H1 (cell line): ENCODE measurements around the gene SLIT3. TPM values are rescaled to one million over a fixed set of nuclear protein-coding genes. Genes with fewer than 3 reads are reported as not detected.

Source experiments
- BACH1 ChIP-seq: IDR thresholded peaks from 2 replicates; pipeline ENCODE4 v1.6.1; 2012; ENCODE audit warnings: low read length, improper control_type of control experiment
- CHD7 ChIP-seq: fragments of 300-600 bp; sonication (generic); IDR thresholded peaks from 2 replicates; pipeline ENCODE4 v1.7.1; 2012; ENCODE audit warnings: low read length, moderate library complexity, mild to moderate bottlenecking, inconsistent platforms; ENCODE audit not compliant: insufficient replicate concordance
- HDAC2 ChIP-seq, 2 experiments: fragments of 300-600 bp in 1 of 2; sonication (generic) in 1 of 2; IDR thresholded peaks; 2 replicates each; pipeline ENCODE4 v1.6.1; 2011 to 2012; ENCODE audit warnings: low read depth in 2 of 2, low read length in 2 of 2, mild to moderate bottlenecking in 2 of 2, moderate library complexity in 2 of 2, borderline replicate concordance in 1 of 2, inconsistent platforms in 1 of 2
- JUN ChIP-seq: IDR thresholded peaks from 2 replicates; pipeline ENCODE4 v1.6.1; 2011; ENCODE audit warnings: low read depth, mild to moderate bottlenecking, improper control_type of control experiment, low read length
- RXRA ChIP-seq: IDR thresholded peaks from 2 replicates; pipeline ENCODE4 v1.6.1; 2011; ENCODE audit warnings: low read depth, mild to moderate bottlenecking, low read length, moderate library complexity; ENCODE audit not compliant: insufficient read depth
- TEAD4 ChIP-seq: IDR thresholded peaks from 2 replicates; pipeline ENCODE4 v1.6.1; 2012; ENCODE audit warnings: low read depth, low read length, inconsistent platforms, mixed read lengths
- USF2 ChIP-seq: IDR thresholded peaks from 2 replicates; pipeline ENCODE4 v1.6.1; 2011; ENCODE audit warnings: low read length, improper control_type of control experiment
- polyA plus RNA-seq, 7 experiments: library from polyadenylated mRNA; depleted of rRNA in 3 of 7; stranded (reverse) in 5 of 7; unstranded in 2 of 7; fragments of >200 nt in 5 of 7; fragments of 200-250 nt in 2 of 7; gene quantifications; 1 replicate in 5 of 7; 2 replicates in 1 of 7; 4 replicates in 1 of 7; pipeline versions ENCODE4 v1.2.1 to v1.2.3, GENCODE V29; 2011 to 2013; ENCODE audit warnings: missing spikeins in 2 of 7, mixed read lengths in 2 of 7
- total RNA-seq: library from RNA; stranded (reverse); fragmentation: NEBNext Ultra II Directional; extraction: Animal tissue kit (Norgen Biotek cat#: 25700); gene quantifications from 2 replicates; pipeline ENCODE4 v1.2.1, GENCODE V29; 2021
- TF ChIP-seq, protein P1 (sequence below): IDR thresholded peaks from 2 replicates; pipeline ENCODE4 v1.6.1; 2012; ENCODE audit warnings: inconsistent platforms

The SLIT3 gene
- total and polyA plus RNA-seq, 2 of the 8 experiments (the other 6 are each of a cell fraction or from before 2014, with no cell fraction given): 1.1 to 1.2 TPM

DNA sequence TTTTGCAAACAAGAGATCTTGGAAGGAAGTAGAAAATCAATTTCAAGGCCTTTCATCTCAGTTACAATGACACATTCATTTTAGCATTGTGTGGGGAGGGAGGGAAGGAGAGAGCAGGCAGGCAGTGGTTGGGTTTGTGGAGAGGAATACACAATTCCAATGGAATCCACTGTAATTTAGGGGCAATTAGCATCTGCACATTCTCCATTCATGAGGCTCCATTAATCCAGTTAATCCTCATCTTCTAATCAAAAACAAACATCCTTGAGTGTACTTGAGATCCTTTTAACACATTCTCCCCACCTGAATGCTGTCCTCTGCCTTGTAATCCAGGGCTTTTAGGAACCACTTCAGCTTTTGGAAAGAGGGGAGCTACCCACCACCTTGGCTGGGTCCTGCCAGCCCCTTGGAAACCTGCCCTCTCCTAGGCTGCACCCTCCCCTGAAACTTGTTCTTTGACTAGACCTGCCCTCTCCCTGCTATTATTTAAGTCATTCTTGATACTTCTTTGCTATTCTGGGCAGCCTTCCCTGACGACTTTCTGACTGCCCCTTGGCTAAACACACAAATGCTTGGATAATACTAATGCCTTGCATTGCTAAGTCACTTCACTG is 271.2 kb downstream of the SLIT3 start (continued):
- TF ChIP-seq CHD7 (no peak), BACH1 (no peak), HDAC2 (IDR thresholded peaks at IDR 0.05; ENCODE audit: borderline replicate concordance in 1 of 2, low read depth in 2 of 2, low read length in 2 of 2) (no peak), RXRA (no peak), USF2 (no peak), JUN (no peak), TEAD4 (no peak)
- TF ChIP-seq, protein P1, sequence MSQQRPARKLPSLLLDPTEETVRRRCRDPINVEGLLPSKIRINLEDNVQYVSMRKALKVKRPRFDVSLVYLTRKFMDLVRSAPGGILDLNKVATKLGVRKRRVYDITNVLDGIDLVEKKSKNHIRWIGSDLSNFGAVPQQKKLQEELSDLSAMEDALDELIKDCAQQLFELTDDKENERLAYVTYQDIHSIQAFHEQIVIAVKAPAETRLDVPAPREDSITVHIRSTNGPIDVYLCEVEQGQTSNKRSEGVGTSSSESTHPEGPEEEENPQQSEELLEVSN: no peak
